Activated effector memory CD4-positive, alpha-beta T cell treated with anti-CD3 and anti-CD28 coated beads, Interleukin-2, amount 50 U/mL, for 16 hours (primary cell): ENCODE results near the gene NSRP1.
"Not testable (repeated sequence)": the region's sequence is repeated elsewhere in the genome, so short reads cannot be mapped to it uniquely, and the experiment has no call there.

Source experiments
- DNase-seq: peaks from one replicate; pipeline ENCODE4 v3.0.0-alpha.2; 2020

Gene NSRP1, protein sequence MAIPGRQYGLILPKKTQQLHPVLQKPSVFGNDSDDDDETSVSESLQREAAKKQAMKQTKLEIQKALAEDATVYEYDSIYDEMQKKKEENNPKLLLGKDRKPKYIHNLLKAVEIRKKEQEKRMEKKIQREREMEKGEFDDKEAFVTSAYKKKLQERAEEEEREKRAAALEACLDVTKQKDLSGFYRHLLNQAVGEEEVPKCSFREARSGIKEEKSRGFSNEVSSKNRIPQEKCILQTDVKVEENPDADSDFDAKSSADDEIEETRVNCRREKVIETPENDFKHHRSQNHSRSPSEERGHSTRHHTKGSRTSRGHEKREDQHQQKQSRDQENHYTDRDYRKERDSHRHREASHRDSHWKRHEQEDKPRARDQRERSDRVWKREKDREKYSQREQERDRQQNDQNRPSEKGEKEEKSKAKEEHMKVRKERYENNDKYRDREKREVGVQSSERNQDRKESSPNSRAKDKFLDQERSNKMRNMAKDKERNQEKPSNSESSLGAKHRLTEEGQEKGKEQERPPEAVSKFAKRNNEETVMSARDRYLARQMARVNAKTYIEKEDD

DNA sequence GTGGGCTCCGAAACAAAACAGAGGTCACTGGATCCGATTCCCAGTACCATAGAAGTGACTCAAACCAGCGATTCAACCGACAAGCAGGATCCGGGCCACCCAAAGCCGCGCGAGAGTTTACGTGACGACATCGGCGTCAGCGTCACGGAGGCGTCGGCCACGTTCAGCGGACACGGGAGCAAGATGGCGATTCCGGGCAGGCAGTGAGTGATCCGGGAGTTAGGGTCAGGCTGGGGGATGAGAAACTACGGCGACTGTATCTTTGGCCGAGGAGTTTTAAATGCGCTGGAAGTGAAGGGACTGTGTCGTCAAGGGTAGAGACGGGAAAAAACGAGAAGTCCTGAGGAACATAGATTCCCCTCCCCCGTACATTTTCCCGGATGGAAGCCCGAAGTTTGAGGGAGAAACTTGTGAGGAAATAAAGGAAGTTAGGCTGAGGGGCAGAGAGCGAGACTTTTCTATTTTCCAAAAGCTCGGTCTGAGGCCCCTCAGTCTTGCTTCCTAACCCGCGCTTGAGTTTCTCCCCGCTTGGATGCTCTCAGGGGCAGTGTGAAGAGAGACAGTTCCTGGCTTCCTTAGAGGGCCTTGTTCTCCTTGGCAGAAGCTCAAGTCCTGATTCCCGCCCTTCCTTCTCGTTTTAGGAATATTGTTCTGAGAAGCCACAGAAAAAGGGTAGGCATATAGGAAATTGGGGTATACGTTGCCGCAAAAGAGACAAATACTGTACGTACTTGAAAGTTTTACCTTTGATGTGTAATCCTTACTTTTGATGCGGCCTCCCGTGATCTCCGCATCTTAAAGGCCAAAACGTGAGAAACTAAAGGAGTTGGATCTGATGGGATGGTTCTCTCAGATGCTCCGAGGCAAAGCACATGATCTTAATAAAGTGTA lies at the start of gene NSRP1:
NSRP1 (plus strand) TSS at position 156 of the 891 bp plus-strand sequence; CDS start at position 184, 28 bp downstream.
- peak; percentile 97 for DNase-seq

DNA sequence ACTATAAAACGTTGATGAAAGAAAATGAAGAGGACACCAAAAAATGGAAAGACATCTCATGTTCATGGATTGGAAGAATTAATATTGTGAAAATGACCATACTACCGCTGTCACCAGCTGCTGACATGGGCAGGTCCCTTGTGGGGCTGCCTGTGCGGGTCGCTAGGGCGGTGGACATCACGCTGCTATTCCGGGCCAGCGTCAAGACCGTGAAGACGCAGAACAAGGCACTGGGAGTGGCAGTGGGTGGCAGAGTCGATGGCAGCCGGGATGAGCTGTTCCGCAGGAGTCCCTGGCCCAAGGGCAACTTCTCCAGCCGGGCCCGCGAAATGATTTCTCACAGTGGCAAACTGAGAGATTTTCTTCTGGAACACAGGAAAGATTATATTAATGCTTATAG lies 48.2 kb upstream of the NSRP1 start:
- DNase-seq, result no peak

DNA sequence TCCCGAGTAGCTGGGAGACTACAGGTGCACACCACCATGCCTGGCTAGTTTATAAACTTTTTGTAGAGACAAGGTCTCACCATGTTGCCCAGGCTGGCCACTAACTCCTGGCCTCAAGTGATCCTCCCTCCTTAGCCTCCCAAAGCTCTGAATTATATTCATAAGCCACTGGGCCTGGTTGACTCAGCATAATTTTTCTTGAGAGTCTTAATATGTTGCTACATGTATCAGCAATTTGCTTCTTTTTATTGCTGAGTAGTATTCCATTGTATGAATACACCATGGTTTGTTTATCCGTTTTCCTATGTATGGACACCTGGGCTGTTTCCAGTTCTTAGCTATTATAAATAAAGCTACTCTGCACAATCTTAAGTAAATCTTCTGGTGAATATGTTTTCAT lies 42.4 kb upstream of the NSRP1 start:
- no peak for DNase-seq

DNA sequence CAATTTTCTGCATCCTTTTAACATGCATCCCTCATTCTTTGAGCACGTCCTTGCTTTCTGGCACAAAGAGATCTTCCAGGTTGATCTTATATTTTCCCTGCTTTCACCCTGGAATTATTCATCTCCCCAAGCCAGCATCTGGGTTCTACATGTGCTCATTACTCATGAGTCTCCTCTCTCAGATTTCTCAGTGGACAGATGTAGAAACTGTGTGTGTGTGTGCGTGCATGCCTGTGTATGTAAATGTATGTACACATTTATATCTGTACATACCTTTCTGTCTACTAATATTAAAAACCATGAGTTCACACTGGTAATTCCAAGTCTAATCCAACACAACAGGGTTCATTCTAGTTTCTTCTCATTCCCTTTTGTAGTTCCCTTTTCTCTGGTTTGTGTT lies 41.9 kb upstream of the NSRP1 start:
- no peak for DNase-seq

DNA sequence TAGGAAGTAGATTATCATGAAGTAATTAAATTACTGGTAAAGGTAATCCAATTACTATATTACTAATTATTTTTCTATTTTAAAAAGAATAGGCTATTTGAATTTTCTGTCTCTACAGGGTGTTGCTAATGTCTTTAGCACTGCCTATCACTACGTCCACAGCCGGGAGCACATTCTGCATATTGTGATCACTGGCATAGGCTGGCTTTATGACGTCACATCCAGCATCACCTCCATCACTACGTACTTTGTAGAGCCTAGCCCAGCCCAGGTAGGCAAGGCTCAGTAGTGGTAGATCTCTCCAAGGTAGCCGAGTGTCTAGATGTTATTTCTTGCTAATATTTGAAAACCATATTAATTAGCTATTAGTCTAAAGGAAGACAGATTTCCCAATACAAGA lies 33.8 kb upstream of the NSRP1 start:
- no peak for DNase-seq

DNA sequence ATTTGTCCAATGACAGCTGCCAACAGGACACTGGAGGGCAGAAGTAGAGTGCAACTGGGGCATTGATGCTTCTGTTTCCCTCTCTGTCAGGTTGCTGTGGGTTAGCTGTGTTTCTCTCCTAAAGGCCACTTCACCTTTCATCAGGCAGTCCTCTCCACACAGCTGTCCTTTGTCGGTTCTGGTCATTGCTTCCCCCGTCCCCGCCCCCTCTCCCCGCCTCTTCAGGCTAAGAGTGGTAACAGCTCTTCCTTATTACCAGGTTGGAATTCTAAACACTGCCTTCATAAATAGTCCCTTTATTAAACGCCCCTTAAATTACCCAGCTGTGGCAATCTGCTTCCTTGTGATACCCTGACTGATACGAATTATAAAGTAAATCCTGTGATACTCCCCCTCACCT lies 31.8 kb upstream of the NSRP1 start:
- no peak for DNase-seq

DNA sequence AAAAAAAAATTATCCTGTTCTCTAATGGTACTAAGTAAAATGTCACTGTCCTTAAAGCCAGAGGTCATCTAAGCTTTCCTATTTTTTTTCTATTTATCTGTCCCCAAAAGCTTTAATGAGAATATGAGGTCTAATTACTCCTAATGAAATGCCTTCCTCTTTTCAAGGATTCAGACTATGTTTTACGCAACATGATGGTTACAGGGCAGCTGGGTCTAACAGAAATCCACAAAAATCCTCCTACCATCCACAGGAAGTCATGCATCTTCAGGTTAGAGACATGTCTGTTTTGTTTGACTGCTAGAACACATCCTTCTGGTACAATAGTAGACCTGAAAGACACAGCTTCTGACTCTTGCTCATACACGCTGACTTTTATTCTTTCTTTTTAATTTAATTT lies 29.7 kb upstream of the NSRP1 start:
- no peak for DNase-seq

DNA sequence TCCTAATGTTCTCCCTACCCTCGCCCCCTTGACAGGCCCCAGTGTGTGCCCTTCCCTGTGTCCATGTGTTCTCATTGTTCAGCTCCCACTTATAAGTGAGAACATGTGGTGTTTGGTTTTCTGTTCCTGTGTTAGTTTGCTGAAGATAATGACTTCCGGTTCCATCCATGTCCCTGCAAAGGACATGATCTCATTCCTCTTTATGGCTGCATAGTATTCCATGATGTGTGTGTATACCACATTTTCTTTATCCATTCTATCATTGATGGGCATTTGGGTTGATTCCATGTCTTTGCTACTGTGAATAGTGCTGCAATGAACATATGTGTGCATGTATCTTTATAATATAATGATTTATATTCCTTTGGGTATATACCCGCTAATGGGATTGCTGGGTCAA lies 29.2 kb upstream of the NSRP1 start:
- not testable (repeated sequence) for DNase-seq

DNA sequence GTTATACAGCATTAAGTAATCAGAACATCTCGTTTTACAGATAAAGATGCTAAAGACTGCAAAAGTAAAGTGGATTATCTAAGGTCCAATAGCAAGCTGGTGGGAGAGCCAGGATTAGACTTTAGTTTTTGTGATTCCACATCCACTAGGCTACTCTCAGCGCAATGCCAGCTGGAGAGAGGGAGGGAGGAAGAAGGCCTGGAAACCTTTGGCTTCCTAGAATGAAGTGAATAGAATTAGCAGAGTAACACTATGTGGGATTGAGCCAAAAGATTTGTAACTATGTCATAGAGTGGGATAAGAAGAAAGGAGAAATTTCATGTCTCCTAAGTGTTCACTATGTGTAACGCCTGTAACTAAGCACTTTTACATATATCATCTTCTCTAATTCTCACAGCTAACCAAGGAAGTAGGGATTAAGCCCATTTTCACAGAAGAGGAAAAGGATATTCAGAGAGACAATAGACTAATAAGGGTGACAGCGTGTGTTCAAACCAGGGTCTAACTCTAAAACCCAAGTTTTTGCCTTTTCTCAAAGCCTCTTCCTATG lies 25.4 kb upstream of the NSRP1 start:
- DNase-seq, result no peak

DNA sequence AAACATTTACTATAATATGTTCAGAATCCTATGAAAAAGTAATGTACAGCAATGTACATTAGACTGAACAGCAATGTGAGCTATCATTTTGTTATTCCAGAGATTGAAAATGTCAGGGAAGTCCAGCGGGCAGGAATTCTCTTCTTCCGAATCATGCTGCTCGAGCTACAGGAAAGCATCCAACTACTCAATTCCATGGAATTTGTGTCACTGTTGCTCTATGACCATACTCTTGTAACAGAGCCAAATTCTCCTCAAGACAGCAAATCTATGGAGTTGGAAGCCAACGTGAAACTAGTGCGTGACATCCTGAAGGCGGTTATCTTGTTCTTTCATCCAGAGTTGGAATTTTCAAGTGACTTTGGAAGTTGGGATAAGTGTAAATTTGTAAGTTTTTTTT lies 24.8 kb upstream of the NSRP1 start:
- DNase-seq, result no peak

DNA sequence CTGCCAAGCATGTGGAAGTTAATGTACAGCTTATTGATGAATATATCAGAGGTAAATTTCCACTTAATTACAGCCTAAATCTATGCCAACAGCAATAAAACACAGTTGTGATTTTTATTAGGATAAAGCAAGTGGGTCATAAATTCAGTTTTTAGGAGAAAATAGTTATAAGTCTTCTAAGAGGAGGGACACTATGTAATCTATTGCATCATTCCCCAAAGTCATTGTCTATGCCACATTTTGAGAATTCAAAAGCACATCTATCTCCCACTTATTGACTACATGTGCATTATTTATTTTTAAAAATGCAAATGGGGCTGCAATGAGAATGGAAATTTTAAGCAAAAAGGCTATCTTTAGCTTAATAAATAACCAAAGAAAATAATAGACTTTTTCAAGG lies 23.7 kb upstream of the NSRP1 start:
- DNase-seq, result no peak

DNA sequence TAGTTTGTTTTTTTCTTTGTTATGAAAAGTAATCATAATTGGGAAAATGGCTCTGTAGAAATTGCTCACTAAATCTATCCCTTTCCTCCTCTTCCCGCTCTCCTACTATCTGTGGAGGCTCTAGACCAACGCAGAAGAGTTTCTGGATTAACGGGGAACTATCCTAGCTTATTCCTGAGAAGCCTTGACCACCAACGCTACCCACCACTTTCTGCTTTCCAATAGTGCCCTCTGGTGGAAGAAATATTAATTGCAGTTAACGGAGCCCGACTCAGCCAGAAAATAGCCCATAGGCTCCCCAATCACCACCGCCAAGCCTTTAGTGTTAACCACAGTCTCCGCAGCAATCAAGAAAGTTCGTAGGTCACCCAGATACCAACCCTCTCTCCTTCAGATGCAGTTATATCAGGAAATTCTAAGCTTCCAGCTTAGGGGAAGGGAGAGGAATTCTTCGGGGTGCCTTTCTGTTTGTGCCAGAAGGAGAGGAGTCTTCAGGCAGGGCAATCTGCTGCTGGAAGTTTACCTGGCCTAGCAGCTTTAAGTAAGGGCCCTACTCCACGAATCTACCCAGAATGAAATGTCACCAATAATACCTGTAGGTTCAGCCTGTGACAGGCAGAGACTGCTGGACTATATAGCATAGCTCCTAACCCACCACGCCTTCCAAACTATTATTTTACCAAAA lies 23.0 kb upstream of the NSRP1 start:
- DNase-seq, result peak; percentile 67

DNA sequence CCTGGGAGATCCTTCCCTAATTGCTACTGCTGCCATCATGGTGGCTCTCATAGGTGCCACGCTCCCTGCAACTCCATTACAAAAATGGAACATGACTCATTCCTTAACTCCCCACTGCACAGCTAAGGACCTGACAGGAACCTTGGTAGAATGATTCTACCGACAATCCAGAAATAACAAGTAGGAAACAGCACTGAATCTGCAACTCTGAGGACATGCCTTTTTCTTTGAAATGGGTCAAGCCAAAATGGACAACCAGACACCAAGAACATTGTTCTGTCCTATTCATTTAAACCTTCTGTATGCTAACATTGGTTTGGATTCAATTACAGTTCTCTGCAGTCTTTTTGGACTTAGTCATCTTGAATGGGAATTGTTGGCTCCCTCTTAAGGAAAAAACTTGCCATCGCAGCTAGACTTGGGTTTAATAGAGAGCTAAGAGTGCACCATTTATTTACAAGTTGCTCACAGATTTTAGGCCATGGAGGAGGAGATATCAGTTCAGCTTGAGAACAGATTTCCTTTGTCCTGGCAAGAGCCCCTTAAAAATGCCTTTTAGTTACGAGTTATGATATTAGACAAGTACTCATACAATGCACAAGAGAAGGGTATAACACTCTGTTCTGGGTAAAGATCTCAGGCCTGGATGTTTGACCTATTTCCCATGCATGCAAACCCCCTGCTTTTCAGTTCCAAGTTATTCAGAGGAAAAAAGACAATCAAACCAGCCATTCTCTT lies 20.9 kb upstream of the NSRP1 start:
- no peak for DNase-seq

DNA sequence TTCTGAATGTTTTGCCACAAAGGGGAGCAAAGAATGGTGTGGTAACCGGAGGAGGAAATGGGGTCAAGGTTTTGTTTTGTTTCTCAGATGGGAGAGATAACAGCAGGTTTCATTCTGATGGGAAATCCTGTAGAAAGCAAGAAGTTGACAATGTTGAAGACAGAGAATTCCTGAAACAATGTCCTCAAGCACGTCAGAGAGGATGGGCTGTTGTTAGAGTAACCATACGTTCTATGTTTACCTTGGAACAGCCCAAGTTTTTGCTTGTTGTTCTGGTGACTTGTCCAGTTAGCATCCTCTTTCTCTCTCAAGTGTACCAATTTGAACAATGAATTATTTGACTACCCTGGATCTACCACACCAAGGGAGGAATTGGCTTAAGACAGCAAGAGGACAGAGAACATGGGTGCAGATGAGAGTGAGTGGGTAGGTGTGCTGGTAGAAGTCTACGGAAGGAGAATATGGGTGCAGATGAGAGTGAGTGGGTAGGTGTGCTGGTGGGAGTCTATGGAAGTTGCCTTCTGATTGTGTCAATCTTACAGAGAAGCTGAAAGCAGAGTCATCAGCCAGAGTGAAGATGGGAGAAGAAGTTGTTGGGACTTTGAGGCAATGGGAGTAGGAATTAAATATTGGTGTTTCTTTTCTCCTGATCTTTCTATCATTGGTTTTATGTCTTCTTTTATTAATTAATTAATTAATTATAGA lies 14.8 kb upstream of the NSRP1 start:
- DNase-seq, result no peak

DNA sequence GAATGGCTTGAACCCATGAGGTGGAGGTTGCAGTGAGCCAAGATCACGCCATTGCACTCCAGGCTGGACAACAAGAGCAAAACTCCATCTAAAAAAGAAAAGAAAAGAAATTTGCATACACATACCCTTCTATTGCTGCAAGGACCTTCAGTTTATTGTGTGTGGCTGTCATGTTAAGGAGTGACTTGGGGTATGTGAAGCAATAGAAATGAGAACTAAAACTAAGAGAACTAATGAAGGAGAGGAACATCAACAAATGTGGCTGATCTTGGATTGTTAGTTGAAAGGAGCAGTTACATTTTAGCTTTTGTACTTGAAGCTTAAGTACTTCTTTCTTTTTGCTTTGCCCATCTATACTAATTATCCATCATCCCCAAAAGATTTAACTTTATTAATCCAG lies 12.7 kb upstream of the NSRP1 start:
- no peak for DNase-seq

DNA sequence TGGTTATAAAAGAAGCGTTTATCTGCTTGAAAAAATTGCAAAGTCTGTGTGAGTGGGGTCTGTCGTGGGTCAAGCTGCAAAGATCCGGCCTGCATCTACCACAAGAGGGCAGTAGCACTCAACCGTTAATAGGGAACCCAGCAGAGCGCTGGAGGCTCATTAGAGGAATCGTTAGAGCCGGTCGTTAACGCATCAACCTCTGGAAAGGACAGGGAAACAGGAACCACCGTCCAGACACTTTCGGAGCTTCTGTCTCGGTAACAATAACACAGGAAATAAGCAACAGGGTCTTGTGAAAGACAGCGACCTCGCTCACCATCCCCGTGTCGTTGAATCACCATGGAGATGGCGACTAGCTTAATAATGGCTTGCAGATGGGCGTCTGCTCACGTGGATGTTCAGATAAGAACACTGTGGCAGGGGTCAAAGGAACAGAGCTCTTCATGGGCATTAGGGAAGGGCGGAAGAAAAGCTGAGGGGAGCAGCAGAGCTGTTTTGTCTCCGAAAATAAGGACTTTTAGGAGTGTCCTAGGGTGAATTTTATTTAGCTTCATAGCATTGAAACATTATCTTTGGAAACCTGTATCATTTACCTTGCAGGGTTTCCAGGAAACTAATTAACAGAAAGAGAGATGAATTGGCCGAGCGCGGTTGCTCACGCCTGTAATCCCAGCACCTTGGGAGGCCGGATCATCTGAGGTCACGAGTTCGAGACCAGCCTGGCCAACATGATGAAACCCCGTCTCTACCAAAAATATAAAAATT lies 11.9 kb upstream of the NSRP1 start:
- peak; percentile 89 for DNase-seq

DNA sequence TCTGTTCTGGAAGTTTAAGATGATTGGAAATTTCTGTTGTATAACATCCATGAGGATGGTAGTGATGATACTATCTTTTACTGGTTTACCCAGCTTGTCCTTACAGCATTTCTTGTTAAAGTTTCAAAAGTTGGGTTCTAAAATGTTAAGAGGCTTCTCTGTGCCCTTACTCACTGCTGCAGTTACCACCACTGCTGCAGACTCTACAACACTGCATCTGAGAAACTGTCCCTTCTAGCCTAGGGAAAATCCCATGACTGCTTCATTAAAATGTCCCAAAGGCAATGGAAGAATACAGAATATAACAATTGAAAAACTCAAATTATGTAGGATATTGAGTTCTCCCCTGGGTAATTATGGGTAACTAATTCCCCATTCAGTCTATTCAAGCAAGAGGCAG lies 3.8 kb upstream of the NSRP1 start:
- no peak for DNase-seq

DNA sequence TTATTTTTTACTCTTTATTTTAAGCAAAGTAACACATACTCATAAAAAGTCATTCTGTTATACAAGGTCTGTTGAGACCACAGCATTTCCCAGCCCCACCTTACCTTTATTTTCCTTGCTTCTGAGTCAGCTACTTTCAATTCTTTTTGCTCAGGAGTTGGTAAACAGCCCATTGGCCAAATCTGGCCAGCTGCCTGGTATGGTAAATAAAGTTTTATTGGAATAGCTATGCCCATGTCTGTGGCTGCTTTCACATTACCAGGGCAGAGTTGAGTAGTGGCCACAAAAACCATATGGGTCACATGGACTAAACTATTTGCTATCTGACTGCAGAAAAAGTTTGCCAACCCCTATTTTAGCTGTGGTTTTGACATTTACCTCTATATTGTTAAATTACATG lies 3.4 kb upstream of the NSRP1 start:
- no peak for DNase-seq

DNA sequence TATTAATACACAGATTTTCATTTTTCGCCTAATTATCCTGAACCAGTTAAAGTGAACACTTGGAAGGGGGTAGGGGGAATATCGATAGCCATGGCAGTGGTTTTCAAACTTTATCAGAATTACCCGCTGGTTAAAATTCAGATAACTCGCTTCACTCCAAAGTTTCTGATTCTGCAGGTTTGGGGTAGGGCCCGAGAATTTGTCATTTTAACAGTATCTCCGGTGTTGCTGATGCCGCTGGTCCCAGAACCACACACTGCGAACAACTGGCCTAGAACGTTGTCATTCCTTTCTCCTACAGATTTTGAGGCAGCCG lies 313 bp upstream of the NSRP1 start:
- no peak for DNase-seq

DNA sequence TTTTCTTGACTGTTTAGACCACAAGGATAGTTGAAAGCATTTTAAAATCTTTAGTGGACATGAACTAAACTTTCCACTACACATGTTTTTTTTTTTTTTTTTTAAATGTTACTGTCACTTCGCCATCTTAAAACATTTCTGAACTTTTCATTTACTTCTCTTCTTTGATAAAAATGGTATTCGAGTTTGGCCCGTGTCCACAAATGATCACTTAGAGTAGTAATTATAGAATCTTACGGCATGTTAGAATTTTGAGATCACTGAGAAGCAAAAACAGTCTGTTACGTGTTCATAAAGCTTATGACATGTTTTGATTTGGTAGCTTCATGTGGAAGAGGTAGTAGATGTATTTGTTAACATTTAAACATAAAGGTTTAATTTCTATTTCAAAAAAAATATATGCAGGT lies 1.1 kb downstream of the NSRP1 start:
- no peak for DNase-seq

DNA sequence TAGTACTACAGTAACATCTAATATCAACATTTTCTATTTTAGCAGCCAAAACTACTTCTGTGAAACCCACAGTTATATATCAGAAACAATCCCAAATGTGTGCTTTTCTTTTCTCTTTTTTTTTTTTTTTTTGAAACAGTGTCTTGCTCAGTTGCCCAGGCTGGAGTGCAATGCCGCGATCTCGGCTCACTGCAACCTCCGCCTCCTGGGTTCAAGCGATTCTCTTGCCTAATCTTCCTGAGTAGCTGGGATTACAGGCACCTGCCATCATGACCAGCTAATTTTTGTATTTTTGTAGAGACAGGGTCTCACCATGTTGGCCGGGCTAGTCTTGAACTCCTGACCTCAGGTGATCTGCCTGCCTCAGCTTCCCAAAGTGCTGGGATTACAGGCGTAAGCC lies 2.0 kb downstream of the NSRP1 start:
- not testable (repeated sequence) for DNase-seq
